Stimulated activated CD4-positive, alpha-beta T cell treated with anti-CD3 and anti-CD28 coated beads, Interleukin-12 subunit alpha, Interleukin-12 subunit beta, amount 100 ng/mL, for 48 hours (primary cell): ENCODE measurements around the gene STMN3.
"Not testable (repeated sequence)": the region's sequence is repeated elsewhere in the genome, so short reads cannot be mapped to it uniquely, and the experiment has no call there.

Experiments
- DNase-seq, 3 donors: peaks; one replicate each; pipeline ENCODE4 v3.0.0-alpha.2; 2020; ENCODE audit warnings: low read depth in 2 of 3, low spot score in 1 of 3

Gene STMN3

DNA sequence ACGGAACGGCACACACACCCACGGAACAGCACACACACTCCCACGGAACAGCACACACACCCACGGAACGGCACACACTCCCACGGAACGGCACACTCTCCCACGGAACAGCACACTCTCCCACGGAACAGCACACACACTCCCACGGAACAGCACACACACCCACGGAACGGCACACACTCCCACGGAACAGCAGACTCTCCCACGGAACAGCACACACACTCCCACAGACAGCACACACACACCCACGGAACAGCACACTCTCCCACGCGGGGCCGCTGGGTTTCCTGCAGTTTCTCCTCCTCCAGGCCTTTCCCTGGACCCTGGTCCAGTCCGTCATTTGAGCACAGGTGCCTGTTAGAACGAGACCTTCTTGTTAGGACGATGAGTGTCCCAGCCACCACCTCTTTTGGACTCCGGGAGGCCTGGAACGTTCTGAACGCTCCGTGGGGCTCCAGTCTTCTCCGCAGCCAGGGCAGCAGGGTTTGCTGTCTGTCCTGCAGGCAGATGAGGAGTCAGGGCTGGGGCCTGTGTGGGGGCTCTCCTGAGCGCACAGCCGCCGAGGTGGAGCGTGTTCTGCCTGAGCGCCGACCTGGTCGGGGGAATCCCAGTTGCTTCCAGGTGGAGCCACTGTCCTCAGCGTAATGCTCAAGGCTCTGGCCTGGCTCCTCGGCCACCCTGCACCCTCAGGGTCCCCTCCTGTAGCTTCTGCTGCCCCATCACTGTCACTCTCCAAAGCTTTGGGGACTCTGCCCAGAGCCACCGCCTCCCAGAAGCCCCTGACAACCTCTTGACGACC lies 25.6 kb upstream of the STMN3 start:
- DNase-seq: no peak

DNA sequence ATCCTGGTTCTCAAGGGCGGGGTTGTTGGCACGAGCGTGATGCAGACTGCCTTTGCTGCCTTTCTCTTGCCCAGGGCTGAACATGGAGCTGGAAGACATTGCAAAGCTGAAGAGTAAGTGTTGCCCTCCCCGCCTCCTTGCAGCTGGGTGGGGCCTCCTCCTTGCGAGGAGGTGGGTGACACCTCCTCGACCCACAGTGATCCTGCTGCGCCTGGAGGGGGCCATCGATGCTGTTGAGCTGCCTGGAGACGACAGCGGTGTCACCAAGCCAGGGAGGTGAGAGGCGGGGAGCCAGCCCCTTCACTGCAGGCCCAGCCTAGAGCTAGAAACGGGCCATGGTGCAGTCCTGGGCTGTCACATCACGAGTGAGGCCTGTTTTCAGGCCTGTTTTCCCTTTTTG lies 24.8 kb upstream of the STMN3 start:
- no peak for DNase-seq

DNA sequence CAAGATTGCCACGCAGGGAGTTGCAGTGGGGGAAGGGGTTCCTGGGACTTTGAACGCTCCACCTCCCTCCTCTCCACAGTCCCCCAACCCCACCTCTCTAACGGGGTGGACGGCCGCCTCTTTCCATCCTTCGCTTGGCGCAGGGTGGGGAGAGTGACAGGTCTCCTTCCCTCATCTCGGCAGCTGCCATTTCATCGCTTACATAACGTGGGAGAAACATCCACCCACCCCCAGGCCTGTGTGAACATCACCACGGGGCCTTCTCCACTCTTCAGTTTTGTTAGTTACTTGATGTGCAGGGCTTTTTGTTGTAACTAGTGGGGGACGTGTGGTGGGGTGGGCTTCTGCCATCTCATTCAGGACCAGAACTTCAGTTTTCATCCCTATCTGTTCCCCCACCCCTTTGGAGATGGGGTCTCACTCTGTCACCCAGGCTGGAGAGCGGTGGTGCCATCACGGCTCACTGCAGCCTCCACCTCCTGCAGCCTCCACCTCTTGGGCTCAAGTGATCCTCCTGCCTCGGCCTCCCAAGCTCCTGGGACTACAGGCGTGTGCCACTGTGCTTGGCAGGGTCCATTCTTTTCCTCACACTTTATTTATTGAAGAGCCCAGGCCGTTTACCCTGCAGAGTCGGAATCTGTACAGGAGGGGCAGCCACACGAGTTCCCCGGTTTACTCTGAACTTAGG lies 22.6 kb upstream of the STMN3 start:
- DNase-seq: no peak

DNA sequence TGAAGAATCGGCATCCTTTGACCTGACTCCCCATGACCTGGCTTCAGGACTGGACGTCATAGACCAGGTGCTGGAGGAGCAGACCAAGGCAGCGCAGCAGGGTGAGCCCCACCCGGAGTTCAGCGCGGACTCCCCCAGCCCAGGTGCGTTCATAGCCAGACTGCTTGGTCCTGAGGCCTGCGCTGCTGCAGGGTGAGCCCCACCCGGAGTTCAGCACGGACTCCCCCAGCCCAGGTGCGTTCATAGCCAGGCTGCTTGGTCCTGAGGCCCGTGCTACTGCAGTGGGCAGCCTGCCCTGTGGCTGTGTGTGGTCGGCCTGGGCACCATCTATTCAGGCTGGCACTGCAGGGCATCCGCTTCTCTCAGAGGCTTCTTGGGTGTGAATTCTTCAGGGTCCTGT lies 20.7 kb upstream of the STMN3 start:
- DNase-seq: no peak

DNA sequence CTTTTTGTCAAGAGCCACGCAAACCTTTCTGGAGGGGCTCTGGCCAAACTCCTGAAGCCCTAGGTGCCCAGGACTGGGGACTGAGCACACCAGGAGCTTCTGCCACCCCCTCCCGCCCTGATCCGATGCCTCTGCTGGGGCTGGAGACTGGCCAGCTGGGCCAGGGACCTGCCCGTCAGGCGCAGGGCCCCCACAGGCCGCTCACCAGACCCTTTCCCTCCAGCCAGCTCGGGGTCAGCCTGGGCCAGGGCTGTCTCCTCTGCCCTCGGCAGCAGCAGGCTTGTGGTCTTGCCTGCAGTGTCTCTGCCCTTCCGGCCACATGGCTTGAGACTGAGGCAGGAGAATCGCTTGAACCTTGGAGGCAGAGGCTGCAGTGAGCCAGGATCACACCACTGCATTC lies 19.4 kb upstream of the STMN3 start:
- DNase-seq: no peak

DNA sequence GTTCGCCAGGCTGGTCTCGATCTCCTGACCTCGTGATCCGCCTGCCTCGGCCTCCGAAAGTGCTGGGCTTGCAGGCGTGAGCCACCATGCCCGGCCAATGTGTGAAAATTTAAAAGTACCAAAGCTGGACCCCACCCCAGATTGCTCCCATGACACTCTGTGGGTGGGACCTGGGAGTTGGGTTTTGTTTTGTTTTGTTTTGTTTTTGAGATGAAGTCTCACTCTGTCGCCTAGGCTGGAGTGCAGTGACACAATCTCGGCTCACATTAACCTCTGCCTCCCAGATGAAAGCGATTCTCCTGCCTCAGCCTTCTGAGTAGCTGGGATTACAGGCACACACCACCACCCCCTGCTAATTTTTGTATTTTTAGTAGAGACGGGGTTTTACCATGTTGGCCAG lies 18.5 kb upstream of the STMN3 start:
- not testable (repeated sequence) for DNase-seq

DNA sequence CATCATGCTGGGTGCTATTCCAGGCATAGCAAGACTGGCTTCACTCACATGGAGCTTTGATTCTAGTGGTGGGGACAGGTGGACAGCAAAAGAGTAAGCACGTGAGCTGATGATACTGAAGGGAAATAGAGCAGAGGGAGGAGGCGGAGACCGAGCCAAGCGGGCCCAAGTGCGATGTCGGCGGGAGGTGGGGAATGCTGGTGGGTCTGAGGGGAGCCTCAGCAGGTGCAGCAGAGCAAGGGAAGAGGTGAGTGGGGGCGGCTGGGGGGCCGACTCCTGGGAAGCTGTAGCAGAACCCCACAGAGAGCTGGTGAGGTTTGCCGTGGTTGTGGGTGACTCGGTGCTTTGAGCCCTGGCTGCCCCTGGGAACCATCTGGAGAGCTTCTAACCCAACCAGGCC lies 15.1 kb upstream of the STMN3 start:
- DNase-seq: no peak

DNA sequence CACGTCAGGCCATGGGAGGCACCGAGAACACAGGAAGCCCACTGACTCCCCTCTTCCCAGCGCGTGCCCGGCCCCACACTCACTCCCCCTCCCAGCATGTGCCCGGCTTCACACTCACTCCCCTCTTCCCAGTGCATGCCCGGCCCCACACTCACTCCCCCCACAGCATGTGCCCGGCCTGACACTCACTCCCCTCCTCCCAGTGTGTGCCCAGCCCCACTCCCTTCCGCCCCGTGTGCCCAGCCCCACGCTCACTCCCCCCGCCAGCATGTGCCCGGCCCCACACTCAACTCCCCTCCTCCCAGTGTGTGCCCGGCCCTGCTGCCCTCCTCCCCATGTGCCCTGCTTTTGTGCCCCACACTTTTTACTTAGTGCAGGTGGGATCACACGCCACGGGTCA lies 14.6 kb upstream of the STMN3 start:
- DNase-seq: no peak

DNA sequence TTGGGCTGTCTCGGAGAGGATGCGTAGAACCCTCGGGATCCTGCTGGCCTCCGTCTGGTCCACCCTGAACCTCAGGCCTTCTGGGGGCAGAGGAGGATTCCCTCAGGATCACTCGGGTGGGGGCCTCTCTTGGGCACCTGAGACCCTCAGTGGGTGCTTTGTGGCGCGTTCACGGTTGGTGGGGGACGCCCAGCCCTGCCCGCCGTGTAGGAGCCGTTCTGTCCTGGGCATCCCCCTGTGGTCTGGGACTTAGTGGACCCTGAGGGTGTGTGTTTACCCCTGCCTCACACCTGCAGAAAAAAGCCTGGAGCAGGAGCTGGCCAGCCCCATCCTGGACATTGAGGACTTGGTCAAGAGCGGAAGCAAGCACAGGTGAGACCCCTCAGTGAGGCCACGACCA lies 12.5 kb upstream of the STMN3 start:
- DNase-seq: no peak

DNA sequence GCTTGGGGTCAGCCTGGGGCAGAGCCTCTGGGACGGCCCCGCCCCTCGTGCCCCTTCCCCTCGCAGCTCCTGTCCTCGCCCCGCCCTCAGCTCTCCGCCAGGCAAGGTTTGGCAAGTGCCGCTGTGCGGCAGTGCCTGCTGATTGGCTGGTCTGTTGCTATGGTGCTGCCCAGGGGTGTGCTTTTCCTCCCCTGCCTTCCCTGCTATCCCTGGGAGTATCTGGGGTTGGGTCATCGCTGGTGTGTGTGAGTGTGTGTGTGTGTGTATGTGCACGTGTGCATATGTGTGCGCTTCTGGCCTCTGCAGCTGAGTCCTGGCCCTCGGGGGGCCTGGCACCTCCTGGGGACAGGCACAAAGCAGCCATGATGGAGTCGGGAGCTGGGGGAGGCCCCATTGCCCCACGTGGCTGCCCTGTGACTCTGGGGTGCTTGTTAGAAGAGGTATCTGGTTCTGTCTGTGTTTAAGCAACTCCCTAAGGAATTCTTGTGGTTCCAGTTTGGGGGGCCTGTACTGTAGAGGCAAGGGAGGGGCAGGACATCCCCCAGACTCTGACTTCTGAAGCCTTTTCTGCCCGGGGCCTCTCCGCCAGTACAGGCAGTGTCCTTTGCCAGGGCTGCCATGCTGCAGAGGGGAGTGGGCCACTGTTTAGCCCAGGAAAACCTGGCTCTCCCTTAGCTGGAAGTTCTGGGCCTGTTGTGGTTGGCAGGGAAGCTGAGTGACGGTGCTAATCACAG lies 11.8 kb upstream of the STMN3 start:
- DNase-seq: no peak

DNA sequence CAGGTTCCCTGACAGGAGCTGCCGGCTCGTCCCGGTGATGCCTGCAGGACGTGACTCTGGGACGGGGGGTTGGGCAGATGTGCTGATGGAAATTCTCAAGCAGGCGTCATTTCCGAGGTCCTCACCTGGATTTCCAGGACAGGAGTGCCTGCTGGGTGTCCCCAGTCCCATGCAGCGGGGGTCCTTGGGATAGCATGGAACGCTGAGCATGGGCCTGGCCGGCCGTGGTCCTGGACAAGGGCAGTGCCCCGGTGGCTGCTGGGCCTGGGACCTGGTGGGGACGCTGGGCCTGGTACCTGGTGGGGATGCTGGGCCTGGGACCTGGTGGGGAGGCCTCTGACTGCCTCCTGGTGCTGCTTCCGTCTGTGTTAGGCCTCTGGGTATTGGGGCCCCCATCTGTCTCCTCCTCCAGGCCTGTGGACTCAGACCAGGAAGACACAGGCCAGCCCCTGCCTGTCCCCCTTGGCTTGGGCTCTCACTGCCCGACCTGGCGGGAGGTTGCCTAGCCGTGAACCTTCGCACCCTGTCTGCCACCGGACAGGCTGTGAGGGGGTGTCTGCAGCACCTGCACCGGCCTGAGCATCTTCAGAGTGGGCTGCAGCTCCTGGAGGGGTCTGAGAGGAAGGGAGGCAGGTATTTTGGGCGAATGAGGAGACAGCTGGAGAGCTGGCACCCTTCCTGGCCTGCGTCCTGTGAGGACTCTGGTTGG lies 11.1 kb upstream of the STMN3 start:
- DNase-seq: no peak

DNA sequence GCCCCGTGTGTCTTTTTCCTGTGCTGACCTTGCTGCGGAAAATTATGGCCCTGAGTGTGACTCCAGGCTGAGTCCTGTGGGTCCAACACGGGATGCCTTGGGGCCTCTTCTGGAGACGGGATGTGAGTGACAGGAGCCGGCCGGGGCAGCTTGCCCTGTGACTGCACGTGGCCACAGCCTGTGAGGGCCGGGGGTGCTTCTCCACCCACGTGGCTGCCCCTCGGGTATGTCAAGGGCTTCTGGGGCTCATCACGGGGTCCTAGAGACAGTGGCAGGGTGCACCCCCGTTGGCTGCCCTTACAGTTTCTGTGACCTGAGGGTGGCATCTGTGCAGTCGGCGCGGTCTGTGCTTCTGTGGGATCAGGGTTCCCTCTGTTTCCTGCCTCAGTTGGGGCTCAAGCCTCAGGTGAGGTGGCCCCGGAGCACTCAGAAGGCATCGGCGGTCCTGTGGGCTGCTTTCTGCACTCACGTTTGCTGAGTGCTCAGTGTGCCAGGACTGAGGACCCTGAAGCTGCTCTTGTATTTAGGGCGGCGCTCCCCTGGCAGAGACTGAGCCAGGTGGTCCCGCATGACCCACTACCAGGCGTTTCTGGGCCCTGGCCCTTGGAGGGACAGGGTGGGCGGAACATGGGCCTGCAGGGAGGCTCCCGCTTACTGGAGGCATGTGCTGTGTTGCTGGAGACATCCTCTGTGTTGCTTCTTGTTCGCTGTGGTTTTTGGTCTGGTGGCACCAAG lies 10.3 kb upstream of the STMN3 start:
- DNase-seq: no peak

DNA sequence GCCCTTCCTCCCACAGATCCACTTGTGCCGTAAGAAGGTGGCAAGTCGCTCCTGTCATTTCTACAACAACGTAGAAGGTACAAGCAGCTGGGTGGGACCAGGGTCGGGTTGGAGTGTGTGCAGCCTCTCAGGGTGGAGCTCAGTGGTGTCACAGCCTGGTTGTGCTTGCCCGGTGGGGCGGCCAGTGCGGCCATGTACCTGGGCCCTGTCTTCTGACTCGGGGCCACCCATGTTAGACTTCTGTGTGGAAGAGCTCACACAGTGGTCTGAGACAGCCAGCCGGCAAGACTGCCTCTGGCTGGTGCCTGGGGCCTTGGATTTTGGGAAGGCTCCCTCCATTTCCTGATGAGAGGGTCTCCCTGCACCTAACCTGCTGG lies 9.6 kb upstream of the STMN3 start:
- no peak for DNase-seq

DNA sequence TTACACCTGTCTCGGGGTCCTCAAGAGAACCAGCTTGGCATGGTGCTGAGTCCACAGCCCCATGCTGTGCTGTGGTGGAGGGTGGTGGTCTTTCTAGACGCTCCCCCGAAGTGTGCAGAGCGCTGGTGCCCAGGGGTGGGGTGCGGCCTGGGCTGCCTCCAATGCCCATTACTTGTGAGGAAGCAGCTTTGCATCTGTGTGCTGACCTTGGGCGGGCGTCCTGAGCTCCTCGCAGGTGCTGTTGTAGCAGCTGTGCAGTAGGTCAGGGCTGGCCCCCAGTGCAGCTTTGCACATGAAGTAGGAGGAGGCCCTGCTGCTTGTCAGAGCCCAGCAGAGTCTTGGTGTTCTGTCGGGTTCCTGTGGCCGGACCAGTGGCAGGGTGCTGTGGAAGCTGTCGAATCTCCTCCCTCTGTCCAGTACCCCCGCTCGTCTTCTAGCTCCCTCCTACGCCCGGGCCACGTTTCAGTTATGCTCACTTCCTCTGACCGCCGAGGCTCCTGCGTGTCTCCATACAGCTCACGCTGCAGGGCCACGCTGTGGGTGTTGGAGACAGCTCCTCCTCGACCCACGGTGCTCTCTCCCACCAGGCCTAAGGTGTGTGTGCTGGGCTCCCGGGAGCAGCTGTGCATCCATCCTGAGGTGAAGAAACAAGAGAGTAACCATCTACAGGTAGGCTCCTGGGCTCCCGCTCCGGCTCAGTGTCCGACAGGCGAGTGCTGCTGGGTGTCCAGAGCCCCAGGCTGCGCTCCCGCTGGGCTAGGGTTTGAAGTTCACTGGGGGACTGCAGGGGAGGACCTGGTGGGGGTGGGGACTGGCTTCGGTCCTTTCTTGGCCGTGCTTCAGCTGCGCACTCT lies 9.0 kb upstream of the STMN3 start:
- DNase-seq: no peak

DNA sequence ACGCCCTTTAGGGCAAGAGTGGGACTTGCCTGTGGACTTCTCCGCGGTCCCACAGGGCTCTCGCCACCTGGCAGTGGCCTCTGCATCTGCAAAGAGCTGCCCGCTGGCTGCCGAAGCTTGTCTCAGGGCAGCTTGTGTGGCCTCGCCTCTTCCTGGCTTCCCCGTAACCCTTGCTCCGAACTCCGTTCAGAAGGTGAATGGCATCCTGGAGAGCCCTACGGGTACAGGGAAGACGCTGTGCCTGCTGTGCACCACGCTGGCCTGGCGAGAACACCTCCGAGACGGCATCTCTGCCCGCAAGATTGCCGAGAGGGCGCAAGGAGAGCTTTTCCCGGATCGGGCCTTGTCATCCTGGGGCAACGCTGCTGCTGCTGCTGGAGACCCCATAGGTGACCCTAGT lies 7.9 kb upstream of the STMN3 start:
- DNase-seq: no peak

DNA sequence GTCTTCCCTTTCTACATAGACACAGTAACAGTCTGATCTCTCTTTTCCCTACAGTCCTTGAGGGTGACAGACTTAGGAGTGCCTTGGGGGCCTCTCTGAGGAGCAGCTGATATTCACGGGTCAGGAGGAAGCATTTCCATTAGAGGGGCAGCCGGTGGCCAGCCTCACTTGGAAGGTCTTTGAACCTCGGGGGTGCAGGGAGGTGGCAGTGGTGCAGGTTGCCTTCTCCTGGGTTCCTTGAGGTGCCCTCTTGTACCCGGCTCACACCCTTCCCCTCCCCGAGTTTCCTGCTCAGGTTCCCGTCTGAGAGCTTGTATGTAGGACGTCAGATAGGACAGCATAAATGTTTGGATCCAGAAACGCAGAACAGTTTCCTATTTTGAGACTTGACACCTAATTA lies 7.4 kb upstream of the STMN3 start:
- DNase-seq: no peak

DNA sequence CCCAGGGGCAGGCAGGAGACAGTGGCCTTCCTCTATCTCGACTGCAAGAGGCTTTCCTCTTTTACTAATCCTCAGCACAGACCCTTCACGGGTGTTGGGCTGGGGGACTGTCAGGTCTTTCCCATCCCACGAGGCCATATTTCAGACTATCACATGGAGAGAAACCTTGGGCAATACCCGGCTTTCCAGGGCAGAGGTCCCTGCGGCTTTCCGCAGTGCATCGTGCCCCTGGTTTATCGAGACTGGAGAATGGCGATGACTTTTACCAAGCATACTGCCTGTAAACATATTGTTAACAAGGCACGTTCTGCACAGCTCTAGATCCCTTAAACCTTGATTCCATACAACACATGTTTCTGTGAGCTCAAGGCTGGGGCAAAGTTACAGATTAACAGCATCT lies 7.0 kb upstream of the STMN3 start:
- not testable (repeated sequence) for DNase-seq

DNA sequence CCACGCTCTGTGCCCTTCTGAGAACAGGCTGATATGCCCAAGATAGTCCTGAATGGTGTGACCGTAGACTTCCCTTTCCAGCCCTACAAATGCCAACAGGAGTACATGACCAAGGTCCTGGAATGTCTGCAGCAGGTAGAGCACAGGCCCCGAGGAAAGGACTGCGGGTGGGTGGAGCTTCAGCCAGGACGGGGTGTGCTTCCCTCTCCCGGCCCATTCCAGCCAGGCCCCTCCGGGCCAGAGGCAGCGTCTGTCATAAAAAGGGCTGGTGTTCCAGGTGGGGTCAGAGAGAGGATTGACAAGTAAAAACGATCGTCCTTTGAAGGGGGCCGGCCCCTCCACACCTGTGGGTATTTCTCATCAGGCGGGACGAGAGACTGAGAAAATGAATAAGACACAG lies 6.1 kb upstream of the STMN3 start:
- no peak for DNase-seq

DNA sequence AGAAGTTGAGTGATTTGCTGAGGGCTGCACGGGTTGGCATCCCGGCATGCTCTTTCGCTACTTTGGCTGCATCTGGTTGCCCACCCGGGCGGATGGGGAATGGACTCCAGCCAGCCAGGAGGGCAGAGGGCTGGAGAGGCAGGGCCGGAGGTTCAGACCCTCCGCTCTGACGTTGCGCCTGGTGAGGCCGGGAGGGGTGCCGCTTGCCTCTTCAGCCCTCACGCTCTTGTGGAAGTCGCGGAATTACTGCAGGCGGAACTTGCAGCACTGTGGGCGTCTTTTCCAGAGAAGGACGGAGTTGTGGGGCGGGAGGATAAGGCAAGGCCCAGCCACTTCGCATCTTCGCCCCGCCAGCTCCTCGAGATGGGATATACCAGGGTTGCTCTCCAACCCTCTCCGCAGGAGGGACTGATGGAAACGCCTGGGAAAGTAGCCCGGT lies 5.5 kb upstream of the STMN3 start:
- no peak for DNase-seq
